ENCODE results near the gene ANKRD27.
"Not testable (repeated sequence)": the region's sequence is repeated elsewhere in the genome, so short reads cannot be mapped to it uniquely, and the experiment has no call there.

Gene ANKRD27

GRCh38 chr19:32674931-32675719, at the start of gene ANKRD27:
Gene ANKRD27 (minus strand): TSS chr19:32675180. CDS start chr19:32659015, 16,165 bp downstream.
- peak; percentile 94 for DNase-seq

- no peak for DNase-seq
These were observed 45.9 kb upstream of the ANKRD27 start for GRCh38 chr19:32720936-32721250.

DNA sequence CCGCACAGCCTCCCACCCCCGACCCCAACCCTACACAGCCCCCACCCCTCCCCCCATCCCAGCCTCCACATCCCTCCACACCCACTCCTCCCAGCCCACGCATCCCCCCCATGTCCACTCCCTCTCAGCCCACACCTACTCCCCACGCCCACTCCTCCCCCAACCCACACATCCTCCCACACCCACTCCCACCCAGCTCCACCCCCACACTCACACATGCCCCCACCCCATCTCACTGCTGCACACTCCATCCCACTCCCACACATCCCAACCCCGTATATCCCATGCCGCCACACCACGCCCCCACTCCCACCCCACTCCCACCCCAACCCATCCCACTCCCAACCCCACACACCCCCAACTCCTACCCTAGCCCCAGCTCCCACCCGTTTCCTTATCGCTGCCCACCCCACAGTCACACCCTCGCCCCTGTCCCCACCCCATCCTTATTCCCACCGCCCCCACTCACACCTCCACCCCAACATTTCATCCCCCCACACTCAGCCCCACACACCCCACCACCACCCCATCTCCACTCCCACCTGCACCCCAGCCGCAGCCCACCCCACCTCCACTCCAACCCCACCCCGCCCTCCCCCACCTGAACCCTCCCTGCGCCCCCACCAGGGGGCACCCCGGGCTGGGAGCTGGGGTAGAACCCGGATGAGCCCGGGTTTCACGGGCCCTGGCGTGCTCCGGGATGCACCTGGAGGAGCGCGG, 45.4 kb upstream of the ANKRD27 start:
- no peak for DNase-seq

- no peak for DNase-seq
These were observed 44.7 kb upstream of the ANKRD27 start, which contains the start of gene TDRD12 for GRCh38 chr19:32719611-32720059. Gene TDRD12 (plus strand): TSS chr19:32719767. CDS start chr19:32720073, 306 bp downstream.

- no peak for DNase-seq
These were observed 43.3 kb upstream of the ANKRD27 start for GRCh38 chr19:32718286-32718685.

- no peak for DNase-seq
These were observed 42.5 kb upstream of the ANKRD27 start for GRCh38 chr19:32717496-32717895.

DNA sequence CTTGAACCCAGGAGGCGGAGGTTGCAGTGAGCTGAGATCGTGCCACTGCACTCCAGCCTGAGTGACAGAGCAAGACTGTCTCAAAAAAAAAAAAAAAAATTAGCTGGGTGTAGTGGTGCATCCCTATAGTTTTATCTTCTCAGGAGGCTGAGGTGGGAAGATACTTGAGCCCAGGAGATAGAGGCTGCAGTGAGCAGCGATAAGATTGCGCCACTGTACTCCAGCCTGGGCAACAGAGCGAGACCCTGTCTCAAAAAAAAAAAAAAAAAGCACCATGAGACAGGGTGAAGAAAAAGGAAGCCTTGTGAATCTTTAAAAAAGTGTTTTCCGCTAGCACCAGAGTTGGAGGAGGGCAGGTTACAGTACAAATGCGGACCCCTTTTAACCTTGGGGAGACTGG, 41.2 kb upstream of the ANKRD27 start:
- DNase-seq = not testable (repeated sequence)

DNA sequence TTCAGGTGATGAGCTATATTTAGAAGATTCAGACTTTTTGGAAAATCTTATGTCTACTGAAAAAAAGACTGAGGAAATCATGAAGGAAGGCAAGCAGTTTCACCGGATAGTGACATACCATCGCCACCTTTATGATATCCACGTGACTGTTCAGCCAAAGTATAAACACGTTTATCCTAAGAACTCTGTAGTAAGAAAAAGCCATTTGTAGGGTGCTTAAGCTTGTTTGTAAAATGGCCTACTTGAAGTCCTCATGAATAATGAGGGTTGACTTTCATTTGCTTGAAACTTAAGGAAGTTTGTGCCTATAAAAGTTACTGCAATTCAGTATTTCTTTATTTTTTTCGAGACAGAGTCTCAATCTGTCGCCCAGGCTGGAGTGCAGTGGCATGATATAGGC, 36.8 kb upstream of the ANKRD27 start:
- DNase-seq = no peak

GRCh38 chr19:32709032-32709431, 34.1 kb upstream of the ANKRD27 start:
- no peak for DNase-seq

- DNase-seq = no peak
These were observed 33.5 kb upstream of the ANKRD27 start for GRCh38 chr19:32708457-32708856.

- DNase-seq = not testable (repeated sequence)
These were observed 29.0 kb upstream of the ANKRD27 start for GRCh38 chr19:32704006-32704405.

DNA sequence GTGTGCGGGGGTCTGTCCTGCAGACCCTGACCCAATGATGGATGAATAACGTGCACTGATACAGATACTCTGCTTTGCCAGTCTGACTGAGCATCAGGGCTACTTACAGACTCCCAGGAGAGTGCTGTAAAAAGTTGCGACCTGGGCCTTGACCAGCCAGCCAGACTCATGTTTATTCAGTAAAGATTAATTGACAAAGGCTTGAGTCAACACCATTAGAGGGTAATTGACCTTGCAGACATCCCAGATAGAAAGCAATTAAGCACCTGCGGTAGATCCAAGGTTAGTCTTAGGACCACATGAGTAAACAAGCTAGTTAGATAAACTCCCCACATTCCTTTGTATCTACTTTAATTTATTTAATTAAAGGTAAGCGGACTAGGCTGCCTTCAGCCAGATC, 27.0 kb upstream of the ANKRD27 start:
- DNase-seq = no peak

DNA sequence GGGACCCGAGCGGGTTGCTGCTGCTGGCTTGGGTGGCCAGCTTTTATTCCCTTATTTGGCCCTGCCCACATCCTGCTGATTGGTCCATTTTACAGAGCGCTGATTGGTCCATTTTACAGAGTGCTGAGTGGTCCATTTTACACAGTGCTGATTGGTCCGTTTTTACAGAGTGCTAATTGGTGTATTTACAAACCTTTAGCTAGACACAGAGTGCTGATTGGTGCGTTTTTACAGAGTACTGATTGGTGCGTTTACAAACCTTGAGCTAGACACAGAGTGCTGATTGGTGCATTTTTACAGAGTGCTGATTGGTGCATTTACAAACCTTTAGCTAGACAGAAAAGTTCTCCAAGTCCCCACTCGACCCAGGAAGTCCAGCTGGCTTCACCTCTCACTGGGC, 25.1 kb upstream of the ANKRD27 start:
- DNase-seq = not testable (repeated sequence)

DNA sequence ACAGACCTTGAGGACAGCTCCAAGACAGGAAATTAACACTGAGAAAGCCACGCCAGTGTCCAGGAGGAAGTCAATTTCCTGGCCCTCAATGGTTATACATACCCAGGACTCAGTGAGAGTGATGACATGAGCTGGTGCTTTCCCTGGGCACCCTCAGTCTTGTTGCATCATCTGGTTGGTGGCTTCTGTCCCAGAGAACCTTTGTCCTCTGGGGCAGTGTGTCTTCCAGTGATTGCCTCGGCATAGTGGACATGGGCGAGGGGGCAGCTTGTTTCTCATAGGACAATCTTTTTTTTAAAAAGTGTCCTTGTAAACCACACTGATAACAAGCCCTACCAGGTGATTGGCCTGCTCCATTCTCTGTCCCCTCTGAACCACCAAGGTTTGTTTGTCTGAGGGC, 21.8 kb upstream of the ANKRD27 start:
- DNase-seq = not testable (repeated sequence)

GRCh38 chr19:32695506-32695905, 20.5 kb upstream of the ANKRD27 start:
- DNase-seq = not testable (repeated sequence)

- not testable (repeated sequence) for DNase-seq
These were observed 19.9 kb upstream of the ANKRD27 start for GRCh38 chr19:32694851-32695250.

DNA sequence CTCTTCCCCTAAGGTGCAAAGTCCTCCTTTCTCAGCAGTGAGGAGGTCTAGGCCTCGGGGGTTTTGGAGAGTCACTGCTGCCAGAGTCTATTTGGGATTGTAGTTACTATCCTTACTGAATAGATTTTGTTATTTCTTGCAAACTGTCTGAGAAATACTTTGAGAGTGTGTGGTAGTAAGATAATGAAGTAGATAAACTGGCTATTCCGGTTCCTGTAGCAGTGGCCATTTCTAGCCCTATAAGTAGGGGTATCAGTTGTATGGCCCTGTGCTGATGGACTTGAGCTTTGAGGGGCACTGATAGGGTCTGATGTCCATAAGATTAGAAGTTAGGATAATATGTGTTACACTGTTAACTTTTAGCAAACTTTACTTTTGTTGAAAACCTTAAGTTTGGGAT, 19.3 kb upstream of the ANKRD27 start:
- not testable (repeated sequence) for DNase-seq

- DNase-seq = not testable (repeated sequence)
These were observed 18.4 kb upstream of the ANKRD27 start for GRCh38 chr19:32693151-32694108.

DNA sequence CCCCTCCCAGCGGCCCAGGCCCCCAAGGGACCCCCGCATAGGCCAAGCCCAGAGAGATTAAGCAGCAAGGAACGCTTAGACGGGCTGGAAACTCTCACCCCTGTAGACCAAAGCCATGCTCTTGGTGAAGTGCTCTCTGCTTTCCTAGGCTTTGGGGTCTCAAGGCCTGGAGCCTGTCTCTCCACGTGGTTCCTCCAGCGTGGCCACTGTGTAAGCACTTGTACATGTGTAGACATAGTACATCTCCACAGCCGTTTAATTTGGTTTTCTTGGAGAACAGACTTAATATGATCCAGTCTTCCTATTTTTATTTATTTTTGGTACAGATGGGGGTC, 17.7 kb upstream of the ANKRD27 start:
- no peak for DNase-seq

DNA sequence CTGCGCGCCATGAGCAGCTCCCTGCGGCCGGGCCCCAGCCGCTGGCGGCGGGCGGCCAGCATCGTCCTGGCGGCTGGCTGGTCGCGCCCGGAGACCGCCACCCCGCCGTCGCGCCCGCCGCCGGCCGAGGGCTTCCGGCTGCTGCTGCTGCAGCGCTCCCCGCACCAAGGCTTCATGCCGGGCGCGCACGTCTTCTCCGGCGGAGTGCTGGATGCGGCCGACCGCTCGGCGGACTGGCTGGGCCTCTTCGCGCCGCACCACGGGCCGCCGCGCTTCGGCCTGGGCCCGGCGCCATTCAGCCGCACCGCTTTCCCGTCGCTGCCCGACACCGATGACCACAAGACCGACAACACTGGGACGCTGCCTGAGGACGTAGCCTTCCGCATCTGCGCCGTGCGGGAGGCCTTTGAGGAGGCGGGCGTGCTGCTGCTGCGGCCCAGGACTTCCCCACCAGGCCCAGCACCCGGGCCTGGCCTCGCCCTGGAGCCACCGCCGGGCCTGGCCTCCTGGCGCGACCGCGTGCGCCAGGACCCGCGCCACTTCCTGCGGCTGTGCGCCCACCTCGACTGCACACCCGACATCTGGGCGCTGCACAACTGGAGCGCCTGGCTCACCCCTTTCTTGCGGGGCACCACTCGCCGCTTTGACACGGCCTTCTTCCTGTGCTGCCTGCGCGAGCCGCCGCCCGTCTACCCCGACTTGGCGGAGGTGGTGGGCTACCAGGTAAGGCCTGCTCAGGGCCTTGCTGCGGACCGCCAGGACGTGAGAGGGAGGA, 17.2 kb upstream of the ANKRD27 start:
- DNase-seq = no peak

DNA sequence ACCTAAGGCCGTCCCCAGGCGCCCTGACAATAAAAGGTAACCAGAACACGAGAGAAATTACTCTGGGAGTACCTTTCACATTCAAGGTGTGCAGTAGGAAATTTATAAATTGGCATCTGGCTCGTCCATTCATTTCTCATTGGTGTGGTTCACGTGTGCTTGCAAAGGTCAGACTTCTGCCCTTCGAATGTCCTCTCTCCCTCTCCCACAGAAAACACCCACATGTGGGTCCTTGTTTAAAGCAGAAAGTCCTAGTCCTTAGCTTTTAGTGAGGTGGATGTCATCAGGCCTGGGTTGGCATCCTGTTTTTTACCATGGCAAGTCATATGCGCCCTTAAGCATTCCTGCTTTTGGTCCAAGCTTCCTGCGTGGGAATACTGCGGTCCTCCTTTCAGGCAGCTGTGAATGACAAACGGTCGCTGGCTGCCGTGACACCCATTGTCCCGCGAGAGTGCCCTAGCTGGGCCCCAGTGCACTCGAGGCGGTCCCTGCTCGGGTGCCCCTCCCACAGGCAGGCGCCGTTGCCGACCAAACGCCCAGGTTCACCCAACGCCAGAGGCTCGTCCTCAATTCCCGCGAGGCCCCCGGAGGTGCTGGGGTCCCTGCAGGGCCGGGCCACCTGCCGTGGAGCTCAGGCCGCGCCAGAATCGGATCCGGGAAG, 16.4 kb upstream of the ANKRD27 start, which contains the start of gene NUDT19:
NUDT19 (plus strand) TSS at position 531 of the 661 bp plus-strand sequence. CDS start 140 bp downstream, outside the sequence.
- peak; percentile 27 for DNase-seq

DNA sequence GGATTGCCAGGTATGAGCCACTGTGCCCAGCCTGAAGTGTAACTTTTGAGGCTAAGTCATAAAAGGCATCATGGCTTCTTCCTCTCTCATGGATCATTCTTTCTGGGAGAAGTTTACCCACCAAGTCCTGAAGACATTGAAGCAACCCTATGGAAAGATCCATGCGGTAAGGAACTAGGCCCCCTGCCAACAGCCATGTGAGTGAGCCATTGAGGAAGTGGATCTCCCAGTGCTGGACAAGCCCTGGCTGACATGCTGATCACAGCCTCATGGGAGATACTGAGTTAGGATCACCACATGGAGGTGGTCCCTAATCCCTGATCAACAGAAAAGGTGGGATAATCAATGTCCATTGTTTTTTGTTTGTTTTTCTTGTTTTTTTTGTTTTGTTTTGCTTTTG, 13.3 kb upstream of the ANKRD27 start:
- DNase-seq = no peak
